PFSK-1 (cell line): Measurements from ENCODE around the gene PSMD2. TPM values are rescaled to one million over a fixed set of nuclear protein-coding genes. Genes with fewer than 3 reads are reported as not detected.

Source experiments
- FOXP2 ChIP-seq: optimal IDR thresholded peaks from 2 replicates; pipeline ENCODE3; 2011; ENCODE audit warnings: borderline replicate concordance, control low read depth, inconsistent platforms; ENCODE audit not compliant: insufficient read depth; ENCODE audit errors: extremely low read length, extremely low read depth
- POLR2AphosphoS5 ChIP-seq: IDR thresholded peaks from 2 replicates; pipeline ENCODE4 v1.6.1; 2012; ENCODE audit warnings: low read depth, mild to moderate bottlenecking, control low read depth, low read length, moderate library complexity
- REST ChIP-seq, 2 experiments: IDR thresholded peaks; 2 replicates each; pipeline versions ENCODE4 v1.6.1 to v1.8.0; 2011 to 2012; ENCODE audit warnings: low read depth in 2 of 2, low read length in 2 of 2, control low read depth in 1 of 2, inconsistent platforms in 1 of 2, mild to moderate bottlenecking in 1 of 2, moderate library complexity in 1 of 2; ENCODE audit not compliant: insufficient read depth in 1 of 2
- SIN3A ChIP-seq: IDR thresholded peaks from 2 replicates; pipeline ENCODE4 v1.6.1; 2012; ENCODE audit warnings: mild to moderate bottlenecking, low read length, moderate library complexity, borderline replicate concordance; ENCODE audit not compliant: insufficient read depth
- TAF1 ChIP-seq: IDR thresholded peaks from 2 replicates; pipeline ENCODE4 v1.6.1; 2012; ENCODE audit warnings: low read length, control low read depth, borderline replicate concordance; ENCODE audit not compliant: insufficient read depth
- polyA plus RNA-seq: library from polyadenylated mRNA; unstranded; fragments of >200 nt; gene quantifications from one replicate; pipeline ENCODE4 v1.2.1, GENCODE V29; 2012; ENCODE audit warnings: low read depth, missing spikeins; ENCODE audit not compliant: insufficient read length

PSMD2 gene
- 178 TPM for polyA plus RNA-seq

- TF ChIP-seq POLR2AphosphoS5: peak; percentile 67
- 0 out of 2 replicates have a peak, but pooled peaks have one; percentile 56 for TF ChIP-seq TAF1
- peak; percentile 76 for TF ChIP-seq FOXP2
- no peak for TF ChIP-seq SIN3A
- TF ChIP-seq REST (IDR thresholded peaks at IDR 0.05; ENCODE audit: insufficient read depth in 1 of 2, low read depth in 2 of 2, low read length in 2 of 2): no peak
These were observed at the start of gene PSMD2 for GRCh38 chr3:184298759-184299487. Gene PSMD2, plus strand, starts transcription at chr3:184299241. Its CDS starts 26 bp downstream, at chr3:184299267.

DNA sequence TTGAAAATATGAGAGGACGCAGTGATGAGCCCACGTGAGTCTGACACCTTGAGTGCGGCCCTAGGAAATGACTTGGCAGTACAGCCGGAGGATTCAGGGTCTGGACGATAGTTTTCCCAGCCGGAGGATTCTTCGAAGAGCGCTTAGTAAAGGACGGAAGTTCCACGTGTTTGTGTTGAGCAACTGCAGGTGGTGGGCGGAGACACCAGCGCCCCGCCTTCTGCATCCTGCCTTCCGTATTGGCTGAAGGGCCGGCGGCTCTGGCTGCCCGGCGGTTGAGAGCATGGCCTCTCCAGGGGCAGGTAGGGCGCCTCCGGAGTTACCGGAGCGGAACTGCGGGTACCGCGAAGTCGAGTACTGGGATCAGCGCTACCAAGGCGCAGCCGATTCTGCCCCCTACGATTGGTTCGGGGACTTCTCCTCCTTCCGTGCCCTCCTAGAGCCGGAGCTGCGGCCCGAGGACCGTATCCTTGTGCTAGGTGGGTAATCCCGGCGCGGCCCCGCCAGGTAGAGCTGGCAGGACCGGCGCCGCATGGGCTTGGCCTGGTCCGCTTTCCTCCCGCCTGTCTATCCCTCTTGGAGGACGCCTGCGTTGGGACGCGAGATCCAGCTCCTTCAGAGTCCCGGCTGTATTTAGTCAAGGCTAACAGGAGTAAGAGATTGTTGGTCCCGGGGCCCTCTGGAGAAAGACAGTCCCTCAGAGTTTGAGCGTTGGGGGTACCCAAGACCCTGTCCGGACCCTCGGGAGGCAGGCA lies 49.5 kb upstream of the PSMD2 start, which contains the start of gene EEF1AKMT4:
Gene EEF1AKMT4 (plus strand): TSS at position 261 of the 755 bp plus-strand sequence. CDS start 23 bp downstream, at position 284.
- TF ChIP-seq REST (IDR thresholded peaks at IDR 0.05; ENCODE audit: insufficient read depth in 1 of 2, low read depth in 2 of 2, low read length in 2 of 2) (peak in 1 of 2 experiments; percentile 38; a peak in 1 of 4 replicates), POLR2AphosphoS5 (no peak), FOXP2 (no peak), SIN3A (peak; percentile 94; the same call in 1 of the 2 replicates), TAF1 (peak; percentile 53; the same call in 1 of the 2 replicates)

- no peak for TF ChIP-seq POLR2AphosphoS5
- TF ChIP-seq TAF1: no peak
- TF ChIP-seq FOXP2: no peak
- no peak for TF ChIP-seq SIN3A
- TF ChIP-seq REST (IDR thresholded peaks at IDR 0.05; ENCODE audit: insufficient read depth in 1 of 2, low read depth in 2 of 2, low read length in 2 of 2): no peak; a peak in 1 of 4 replicates
These were observed 48.7 kb upstream of the PSMD2 start for GRCh38 chr3:184250167-184250828.

GRCh38 chr3:184255291-184256039 lies 43.6 kb upstream of the PSMD2 start:
- TF ChIP-seq FOXP2: no peak
- no peak for TF ChIP-seq REST (IDR thresholded peaks at IDR 0.05; ENCODE audit: insufficient read depth in 1 of 2, low read depth in 2 of 2, low read length in 2 of 2)
- TF ChIP-seq POLR2AphosphoS5: no peak
- no peak for TF ChIP-seq SIN3A
- no peak for TF ChIP-seq TAF1
